H1 (cell line): ENCODE results near the gene ARL3. TPM values are rescaled to one million over a fixed set of nuclear protein-coding genes. Genes with fewer than 3 reads are reported as not detected.

ENCODE experiments used
- CHD7 ChIP-seq: fragments of 300-600 bp; sonication (generic); IDR thresholded peaks from 2 replicates; pipeline ENCODE4 v1.7.1; 2012; ENCODE audit warnings: low read length, moderate library complexity, mild to moderate bottlenecking, inconsistent platforms; ENCODE audit not compliant: insufficient replicate concordance
- GTF2F1 ChIP-seq: IDR thresholded peaks from 2 replicates; pipeline ENCODE4 v1.6.1; 2012; ENCODE audit warnings: low read depth, low read length, improper control_type of control experiment, borderline replicate concordance
- SIRT6 ChIP-seq: IDR thresholded peaks from one replicate; pipeline ENCODE4 v1.7.1; 2012; ENCODE audit warnings: low read length, inconsistent platforms
- TBP ChIP-seq: IDR thresholded peaks from 2 replicates; pipeline ENCODE4 v1.6.1; 2011; ENCODE audit warnings: low read depth, low read length, improper control_type of control experiment
- polyA plus RNA-seq, 7 experiments: library from polyadenylated mRNA; depleted of rRNA in 3 of 7; stranded (reverse) in 5 of 7; unstranded in 2 of 7; fragments of >200 nt in 5 of 7; fragments of 200-250 nt in 2 of 7; gene quantifications; 1 replicate in 5 of 7; 2 replicates in 1 of 7; 4 replicates in 1 of 7; pipeline versions ENCODE4 v1.2.1 to v1.2.3, GENCODE V29; 2011 to 2013; ENCODE audit warnings: missing spikeins in 2 of 7, mixed read lengths in 2 of 7
- total RNA-seq: library from RNA; stranded (reverse); fragmentation: NEBNext Ultra II Directional; extraction: Animal tissue kit (Norgen Biotek cat#: 25700); gene quantifications from 2 replicates; pipeline ENCODE4 v1.2.1, GENCODE V29; 2021

ARL3 gene
- total and polyA plus RNA-seq, 2 of the 8 experiments (the other 6 are each of a cell fraction or from before 2014, with no cell fraction given): 8.8 to 16.2 TPM

- no peak for TF ChIP-seq CHD7
- TF ChIP-seq SIRT6: no peak
- TF ChIP-seq GTF2F1: no peak
- no peak for TF ChIP-seq TBP
- TF ChIP-seq, all 59 proteins: peak for 0
Measured at GRCh38 chr10:102668326-102669107, 45.7 kb downstream of the ARL3 start (continued).
